ENCODE results near the gene OVCA2.

Gene OVCA2

GRCh38 chr17:2041561-2042389 is at the start of gene OVCA2:
TSS of gene OVCA2 (plus strand) at chr17:2042022. CDS start at chr17:2042048, 26 bp downstream.
- peak within 1 kb of the TSS; percentile 96 for H3K4me3 Mint-ChIP-seq
- peak within 1 kb of the TSS; percentile 95 for H3K27ac Mint-ChIP-seq
- H3K4me1 Mint-ChIP-seq, result peaks cover 17% of the 10 kb centered on the region
- H3K27me3 Mint-ChIP-seq, result no peaks in the 10 kb centered on the region
- H3K36me3 Mint-ChIP-seq, result peaks cover 10% of the 10 kb centered on the region
- no peaks in the 10 kb centered on the region for H3K9me3 Mint-ChIP-seq

- no peaks in the 10 kb centered on the region for H3K4me1 Mint-ChIP-seq
- no peak overlapping the region for H3K27ac Mint-ChIP-seq
- no peak overlapping the region for H3K4me3 Mint-ChIP-seq
- H3K27me3 Mint-ChIP-seq, result peaks cover 14% of the 10 kb centered on the region
- H3K9me3 Mint-ChIP-seq, result no peaks in the 10 kb centered on the region
- no peaks in the 10 kb centered on the region for H3K36me3 Mint-ChIP-seq
Measured at GRCh38 chr17:1992541-1992940, 49.3 kb upstream of the OVCA2 start.

- Mint-ChIP-seq H3K27me3 (peaks cover 20% of the 10 kb centered on the region), H3K4me1 (peaks cover 4% of the 10 kb centered on the region), H3K27ac (no peak overlapping the region)
Measured at GRCh38 chr17:1994707-1995106, 47.1 kb upstream of the OVCA2 start.

GRCh38 chr17:1995321-1995892 is 46.4 kb upstream of the OVCA2 start:
- H3K27me3 Mint-ChIP-seq, result peaks cover 20% of the 10 kb centered on the region
- H3K36me3 Mint-ChIP-seq, result peaks cover 1% of the 10 kb centered on the region

More at GRCh38 chr17:1994707-1995106, 47.1 kb upstream of the OVCA2 start:
- H3K36me3 Mint-ChIP-seq, result peaks cover 1% of the 10 kb centered on the region
- no peaks in the 10 kb centered on the region for H3K9me3 Mint-ChIP-seq
- H3K4me3 Mint-ChIP-seq, result no peak overlapping the region

GRCh38 chr17:1995907-1996799 is 45.7 kb upstream of the OVCA2 start:
- Mint-ChIP-seq H3K4me1 (peaks cover 4% of the 10 kb centered on the region), H3K9me3 (no peaks in the 10 kb centered on the region), H3K36me3 (peaks cover 1% of the 10 kb centered on the region), H3K27ac (no peak overlapping the region), H3K27me3 (peaks cover 20% of the 10 kb centered on the region), H3K4me3 (no peak overlapping the region)

More at GRCh38 chr17:1995321-1995892, 46.4 kb upstream of the OVCA2 start:
- no peak overlapping the region for H3K4me3 Mint-ChIP-seq
- no peak overlapping the region for H3K27ac Mint-ChIP-seq
- peaks cover 4% of the 10 kb centered on the region for H3K4me1 Mint-ChIP-seq
- no peaks in the 10 kb centered on the region for H3K9me3 Mint-ChIP-seq

GRCh38 chr17:1996800-1997288 is 45.0 kb upstream of the OVCA2 start:
- H3K27ac Mint-ChIP-seq, result no peak overlapping the region
- H3K9me3 Mint-ChIP-seq, result no peaks in the 10 kb centered on the region
- H3K4me3 Mint-ChIP-seq, result peak overlapping the region; percentile 3

GRCh38 chr17:1997289-1997926 is 44.4 kb upstream of the OVCA2 start:
- Mint-ChIP-seq H3K9me3 (no peaks in the 10 kb centered on the region), H3K27me3 (peaks cover 20% of the 10 kb centered on the region), H3K36me3 (peaks cover 1% of the 10 kb centered on the region), H3K4me3 (peak overlapping the region; percentile 3), H3K4me1 (peaks cover 4% of the 10 kb centered on the region), H3K27ac (no peak overlapping the region)

More at GRCh38 chr17:1996800-1997288, 45.0 kb upstream of the OVCA2 start:
- Mint-ChIP-seq H3K27me3 (peaks cover 20% of the 10 kb centered on the region), H3K4me1 (peaks cover 4% of the 10 kb centered on the region), H3K36me3 (peaks cover 1% of the 10 kb centered on the region)

GRCh38 chr17:1997927-1998742 is 43.7 kb upstream of the OVCA2 start:
- Mint-ChIP-seq H3K4me1 (peaks cover 4% of the 10 kb centered on the region), H3K27ac (no peak overlapping the region), H3K36me3 (peaks cover 1% of the 10 kb centered on the region), H3K27me3 (peaks cover 20% of the 10 kb centered on the region), H3K4me3 (no peak overlapping the region), H3K9me3 (no peaks in the 10 kb centered on the region)

GRCh38 chr17:1999557-2000251 is 42.1 kb upstream of the OVCA2 start:
- H3K4me3 Mint-ChIP-seq, result peak overlapping the region; percentile 77
- peaks cover 18% of the 10 kb centered on the region for H3K27me3 Mint-ChIP-seq
- H3K27ac Mint-ChIP-seq, result no peak overlapping the region
- peaks cover 4% of the 10 kb centered on the region for H3K4me1 Mint-ChIP-seq
- no peaks in the 10 kb centered on the region for H3K9me3 Mint-ChIP-seq
- peaks cover 1% of the 10 kb centered on the region for H3K36me3 Mint-ChIP-seq

- no peaks in the 10 kb centered on the region for H3K9me3 Mint-ChIP-seq
Measured at GRCh38 chr17:2002767-2003329, 39.0 kb upstream of the OVCA2 start.

GRCh38 chr17:2003525-2003924 is 38.3 kb upstream of the OVCA2 start:
- Mint-ChIP-seq H3K36me3 (peaks cover 1% of the 10 kb centered on the region), H3K4me1 (peaks cover 4% of the 10 kb centered on the region), H3K27ac (no peak overlapping the region), H3K27me3 (peaks cover 7% of the 10 kb centered on the region), H3K9me3 (no peaks in the 10 kb centered on the region), H3K4me3 (no peak overlapping the region)

More at GRCh38 chr17:2002767-2003329, 39.0 kb upstream of the OVCA2 start:
- peaks cover 4% of the 10 kb centered on the region for H3K4me1 Mint-ChIP-seq
- H3K27ac Mint-ChIP-seq, result no peak overlapping the region
- H3K4me3 Mint-ChIP-seq, result no peak overlapping the region
- H3K27me3 Mint-ChIP-seq, result peaks cover 7% of the 10 kb centered on the region
- peaks cover 1% of the 10 kb centered on the region for H3K36me3 Mint-ChIP-seq

GRCh38 chr17:2004435-2004952 is 37.3 kb upstream of the OVCA2 start:
- Mint-ChIP-seq H3K36me3 (no peaks in the 10 kb centered on the region), H3K9me3 (no peaks in the 10 kb centered on the region), H3K4me1 (peaks cover under 1% of the 10 kb centered on the region), H3K4me3 (no peak overlapping the region), H3K27me3 (peaks cover under 1% of the 10 kb centered on the region), H3K27ac (no peak overlapping the region)

GRCh38 chr17:2008332-2009126 is 33.3 kb upstream of the OVCA2 start:
- peaks cover 2% of the 10 kb centered on the region for H3K27me3 Mint-ChIP-seq
- H3K36me3 Mint-ChIP-seq, result peaks cover 2% of the 10 kb centered on the region
- H3K4me3 Mint-ChIP-seq, result no peak overlapping the region

More at GRCh38 chr17:2008332-2009126, 33.3 kb upstream of the OVCA2 start:
- H3K27ac Mint-ChIP-seq, result no peak overlapping the region
- H3K9me3 Mint-ChIP-seq, result no peaks in the 10 kb centered on the region
- peaks cover 4% of the 10 kb centered on the region for H3K4me1 Mint-ChIP-seq

Measured in activated naive CD4-positive, alpha-beta T cell treated with anti-CD3 and anti-CD28 coated beads, Interleukin-2, amount 50 U/mL, for 24 hours (primary cell).